NCI-H446 treated with DMSO at 0.1 percent for 48 hours (cell line): ENCODE results near the gene CNOT4.
A peak's percentile ranks its signal among the peaks of the same experiment; 100 is the strongest.
"Not testable (repeated sequence)": the region's sequence is repeated elsewhere in the genome, so short reads cannot be mapped to it uniquely, and the experiment has no call there.

Experiments used
- DNase-seq: peaks from one replicate; lab custom pipeline; 2025; lab: John Stamatoyannopoulos, UW

Gene CNOT4

DNA sequence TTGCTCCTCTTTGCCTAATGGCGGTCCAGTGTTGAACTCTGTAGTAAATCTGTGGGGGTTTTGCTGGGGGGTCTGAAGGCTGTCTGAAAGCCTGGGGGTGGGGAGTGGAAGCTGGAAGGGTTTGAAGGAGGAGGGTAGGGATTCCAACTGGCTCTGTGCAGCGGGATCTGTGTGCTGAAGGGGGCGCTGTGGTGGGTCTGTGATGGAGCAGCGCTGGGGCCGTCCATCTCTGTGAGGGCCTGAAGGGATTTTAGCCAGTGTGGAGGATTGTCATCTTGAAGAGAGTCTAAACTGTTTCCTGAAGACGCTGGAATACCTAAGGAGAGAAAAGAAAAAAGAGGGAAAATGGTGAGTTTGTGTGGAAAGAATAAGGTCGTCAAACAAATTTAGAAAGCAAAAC lies 147.0 kb downstream of the CNOT4 start:
- no peak for DNase-seq

DNA sequence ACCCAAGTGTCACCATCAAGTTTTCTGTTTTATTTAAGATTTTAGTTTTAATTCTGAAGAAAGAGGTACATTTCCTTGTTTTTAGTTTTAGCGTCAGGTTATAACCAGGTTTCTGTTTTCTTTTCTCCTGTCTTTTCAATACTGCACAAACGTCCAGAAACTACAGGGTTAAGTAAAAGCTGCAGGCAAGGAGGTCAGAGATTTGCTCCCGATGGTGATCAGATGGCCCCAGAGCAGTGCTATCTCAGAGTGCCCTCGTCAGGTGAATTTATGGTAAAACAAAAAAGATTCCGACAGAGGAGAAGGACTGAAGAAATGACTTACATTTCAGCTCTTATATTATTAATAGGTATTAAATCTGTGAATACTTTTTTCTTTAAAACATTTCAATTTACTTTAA lies 148.1 kb downstream of the CNOT4 start:
- no peak for DNase-seq

DNA sequence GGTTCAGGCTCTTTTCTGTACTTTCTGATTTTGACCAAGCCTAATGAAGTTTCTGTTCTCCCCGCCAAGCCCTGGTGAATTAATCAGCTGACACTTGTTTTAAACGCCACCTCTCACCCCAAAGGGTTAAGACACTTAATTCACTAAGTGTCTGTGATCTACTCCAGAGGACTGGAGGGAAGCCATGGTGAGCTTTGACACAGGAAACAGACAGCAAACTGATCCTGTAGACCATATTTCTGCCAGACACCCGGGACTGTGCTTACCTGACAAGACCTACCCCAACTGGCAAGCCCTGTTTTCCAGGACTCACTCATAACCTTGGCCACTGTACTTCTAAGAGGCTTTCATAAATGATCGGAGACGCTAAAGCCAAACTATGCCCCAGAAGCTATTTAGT lies 150.3 kb downstream of the CNOT4 start:
- no peak for DNase-seq

DNA sequence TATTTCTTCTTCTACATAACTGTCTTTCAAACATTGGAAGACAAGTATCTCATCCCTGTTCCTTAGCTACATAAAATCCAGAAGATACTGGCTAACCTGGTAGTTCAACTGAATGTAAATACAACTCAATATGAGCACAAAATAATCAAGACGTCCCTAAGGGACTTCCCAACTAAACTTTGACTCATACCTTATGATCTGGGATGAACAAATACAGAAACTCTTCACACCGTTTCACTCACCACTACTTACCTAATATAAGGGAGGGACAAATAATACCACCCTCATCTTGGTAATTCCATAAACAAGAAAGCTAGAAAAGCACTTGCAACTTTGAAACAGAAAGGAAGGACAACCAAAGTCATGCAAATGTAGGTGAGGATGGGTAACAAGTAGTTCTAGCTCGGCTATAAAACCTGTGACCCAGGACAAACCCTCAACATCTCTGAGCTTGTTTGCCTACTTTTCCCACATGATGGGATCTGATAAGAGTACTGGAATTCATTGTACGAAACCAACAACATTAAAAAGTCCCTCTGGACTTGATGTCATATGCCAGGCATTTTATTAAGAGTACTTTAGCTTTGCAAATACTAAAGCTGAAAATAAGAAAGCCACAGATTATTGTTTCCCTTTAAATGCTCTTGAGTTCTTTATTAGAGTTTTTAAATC lies 154.4 kb downstream of the CNOT4 start:
- DNase-seq, result no peak

DNA sequence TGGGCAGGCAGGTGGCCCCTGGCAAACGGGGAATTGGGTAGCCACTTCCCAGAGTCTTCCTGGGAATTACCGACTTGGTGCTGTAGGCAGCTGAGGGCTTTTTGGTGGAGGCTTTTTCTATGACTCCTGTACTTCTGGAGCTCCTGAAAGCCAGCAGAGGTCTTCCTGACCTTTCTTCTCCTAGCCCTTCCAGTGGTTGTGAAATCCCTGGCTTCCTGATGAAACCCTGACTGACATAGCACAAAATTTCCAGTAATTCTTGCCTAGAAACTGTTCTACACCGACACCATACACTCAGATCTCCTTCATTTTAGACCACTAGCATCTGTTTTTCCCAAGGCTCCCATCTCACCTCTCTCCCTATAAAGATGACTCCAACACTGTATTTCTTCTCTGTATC lies 156.1 kb downstream of the CNOT4 start:
- no peak for DNase-seq

DNA sequence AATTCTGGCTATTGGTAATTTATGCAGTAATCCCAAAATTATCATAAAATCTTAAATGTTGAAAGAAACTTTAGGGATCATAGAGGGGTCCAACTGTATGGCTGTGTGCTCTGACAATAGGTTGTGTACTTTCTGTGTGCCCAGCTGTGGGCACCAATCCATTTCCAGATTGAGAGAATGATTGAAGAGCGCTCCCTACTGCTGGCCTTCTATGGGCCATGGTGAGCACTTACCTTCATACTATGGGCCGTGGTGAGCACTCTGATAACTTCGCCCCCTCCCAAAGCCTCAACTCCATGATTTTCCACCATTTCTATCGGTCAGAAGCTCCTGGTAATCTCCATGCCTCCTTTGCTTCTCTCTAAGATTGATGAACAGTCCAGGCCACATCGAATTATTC lies 157.6 kb downstream of the CNOT4 start:
- DNase-seq, result no peak

DNA sequence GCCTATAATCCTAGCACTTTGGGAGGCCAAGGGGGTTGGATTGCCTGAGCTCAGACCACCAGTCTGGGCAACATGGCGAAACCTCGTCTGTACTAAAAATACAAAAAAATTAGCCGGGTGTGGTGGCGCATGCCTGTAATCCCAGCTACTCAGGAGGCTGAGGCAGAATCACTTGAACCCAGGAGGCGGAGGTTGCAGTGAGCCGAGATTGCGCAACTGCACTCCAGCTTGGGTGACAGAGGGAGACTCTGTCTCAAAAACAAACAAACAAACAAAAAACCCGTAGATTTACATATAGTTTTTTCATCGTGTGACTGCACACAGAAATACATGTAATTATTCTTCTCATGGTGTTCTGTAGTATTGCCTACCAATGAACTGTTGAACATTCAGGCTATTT lies 158.8 kb downstream of the CNOT4 start:
- not testable (repeated sequence) for DNase-seq

DNA sequence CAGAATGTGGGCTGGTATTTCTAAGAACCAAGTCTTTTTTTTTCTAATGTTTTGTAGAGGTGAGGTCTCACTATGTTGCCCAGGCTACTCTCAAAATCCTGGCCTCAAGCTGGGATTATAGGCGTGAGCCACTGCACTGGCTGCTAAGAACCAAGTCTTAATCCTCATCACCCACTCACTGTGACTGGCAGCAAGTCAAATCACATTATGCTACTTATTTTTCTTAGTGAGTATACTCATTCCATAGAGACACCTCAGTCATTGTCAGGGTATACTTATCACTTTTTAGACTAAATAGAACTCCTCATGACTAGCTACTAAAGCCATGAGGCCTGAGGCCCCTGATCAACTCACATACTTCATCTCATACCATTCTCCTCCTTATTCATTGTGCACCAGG lies 160.2 kb downstream of the CNOT4 start:
- no peak for DNase-seq

DNA sequence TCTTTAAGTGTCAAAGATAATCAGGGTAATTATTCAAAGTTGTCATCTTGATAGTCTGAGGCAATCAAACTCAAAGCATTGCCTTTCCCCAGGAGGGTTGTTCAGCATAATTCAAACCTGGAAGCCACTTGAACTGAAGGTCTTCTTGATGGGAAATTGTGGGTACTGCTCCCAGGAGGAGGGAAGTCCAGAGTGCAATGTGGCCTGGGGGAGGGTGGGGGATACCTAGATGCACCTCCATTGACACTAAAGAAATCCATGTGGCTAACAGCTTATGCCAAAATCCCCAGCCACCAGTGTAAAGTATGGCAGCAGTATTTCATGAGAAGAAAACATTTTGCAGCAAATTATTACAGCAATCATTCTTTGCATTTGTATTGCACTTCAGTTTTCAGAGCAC lies 161.4 kb downstream of the CNOT4 start:
- no peak for DNase-seq

DNA sequence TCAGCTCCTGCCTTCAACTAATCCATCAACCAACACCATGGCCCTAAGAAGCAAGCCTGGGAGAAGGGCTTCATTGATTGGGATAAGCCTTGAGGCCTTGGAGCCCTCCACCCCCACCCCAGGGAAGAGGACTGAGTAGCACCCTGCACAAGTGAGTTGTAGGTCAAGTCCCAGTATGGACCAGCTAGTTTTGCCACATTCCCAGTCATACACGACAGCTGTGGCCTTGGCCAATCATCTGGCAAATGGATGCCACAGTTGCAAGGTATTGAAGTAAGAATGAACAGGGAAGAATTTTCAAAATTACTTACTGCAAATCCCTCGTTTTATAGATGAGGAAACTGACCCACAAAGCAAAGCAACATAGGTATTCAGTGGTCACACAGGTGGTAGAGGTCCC lies 166.5 kb downstream of the CNOT4 start:
- no peak for DNase-seq

DNA sequence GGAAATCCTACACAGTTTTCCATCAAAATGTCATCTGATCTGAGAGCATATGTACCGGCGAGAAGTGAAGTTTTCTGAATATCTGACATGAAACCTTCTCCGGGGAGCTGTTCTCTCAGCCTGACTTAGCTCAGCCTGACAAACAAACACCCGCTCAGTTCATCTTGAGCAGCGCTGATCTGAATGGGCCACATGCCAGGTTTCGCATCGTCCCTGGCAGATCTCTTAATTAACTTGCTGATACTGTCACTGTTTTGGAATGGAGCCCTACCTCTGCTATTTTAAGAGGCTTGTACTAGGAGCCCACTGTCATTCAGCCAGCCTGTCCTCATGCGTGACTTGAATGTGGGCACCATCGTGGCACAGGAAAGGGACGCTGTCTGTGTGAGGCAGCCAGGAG lies 167.0 kb downstream of the CNOT4 start:
- peak; percentile 23 for DNase-seq

DNA sequence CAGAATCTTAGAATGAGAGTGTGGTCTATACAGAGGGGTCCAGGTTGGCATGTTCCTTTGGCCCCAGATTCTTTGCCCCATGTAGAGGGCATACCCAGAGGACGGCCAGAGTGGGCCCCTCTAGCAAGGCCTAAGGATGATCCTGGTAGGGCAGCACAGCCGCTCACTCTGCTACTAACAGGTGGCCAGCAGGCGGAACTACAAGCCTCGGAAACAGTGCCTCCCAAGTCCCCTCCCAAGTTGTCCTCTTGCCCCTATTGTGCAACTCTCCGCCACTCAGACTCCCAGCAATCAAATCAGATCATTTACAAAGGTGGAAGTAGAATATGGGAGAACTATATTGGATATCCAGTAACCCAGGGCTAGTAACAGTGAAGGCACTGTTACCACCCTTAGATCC lies 168.9 kb downstream of the CNOT4 start:
- DNase-seq, result no peak

DNA sequence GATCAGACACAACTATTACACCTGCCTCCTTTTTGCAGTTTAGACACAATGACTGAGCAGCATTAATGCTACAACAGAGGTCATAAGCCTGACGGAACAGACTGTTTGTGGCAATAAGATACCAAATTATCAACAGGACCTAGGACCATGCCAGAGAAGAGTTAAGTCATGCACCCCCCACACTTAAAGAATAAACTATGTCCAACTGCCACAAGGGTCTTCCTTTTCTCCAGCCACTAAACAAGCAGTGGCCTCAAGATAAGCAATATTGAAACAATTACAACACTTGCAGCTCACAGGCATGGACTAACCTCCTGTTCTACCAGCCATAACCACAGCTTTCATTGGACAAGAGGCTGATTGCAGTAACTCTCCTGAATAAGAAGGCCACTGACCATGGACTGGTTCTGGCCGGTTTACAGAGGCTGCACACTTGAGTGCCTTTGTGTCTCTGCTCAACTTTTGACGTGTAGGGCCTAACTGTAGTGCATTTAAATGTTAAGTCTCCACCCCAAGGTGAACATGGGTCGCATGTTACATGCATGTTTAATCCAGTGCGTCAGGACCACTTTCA lies 171.8 kb downstream of the CNOT4 start:
- no peak for DNase-seq

DNA sequence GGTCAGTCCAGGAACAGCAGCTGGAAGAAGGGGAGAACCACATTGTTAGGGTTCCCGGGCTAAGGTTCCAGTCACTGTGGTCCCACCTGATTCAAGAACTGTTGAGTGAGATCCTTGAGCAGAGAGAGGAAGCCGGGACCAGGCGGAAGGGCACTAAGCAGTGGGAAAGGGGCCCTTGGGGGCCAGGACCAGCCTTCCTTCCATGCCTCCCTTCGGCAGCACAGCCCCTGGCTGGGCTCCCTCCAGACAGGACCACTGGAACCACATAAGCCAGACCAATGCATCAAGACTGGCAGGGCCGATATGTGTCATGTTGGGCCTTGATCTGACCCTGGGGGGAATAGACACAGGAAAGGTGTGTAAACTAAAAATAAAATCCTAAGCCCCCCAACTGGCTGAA lies 172.4 kb downstream of the CNOT4 start:
- no peak for DNase-seq

DNA sequence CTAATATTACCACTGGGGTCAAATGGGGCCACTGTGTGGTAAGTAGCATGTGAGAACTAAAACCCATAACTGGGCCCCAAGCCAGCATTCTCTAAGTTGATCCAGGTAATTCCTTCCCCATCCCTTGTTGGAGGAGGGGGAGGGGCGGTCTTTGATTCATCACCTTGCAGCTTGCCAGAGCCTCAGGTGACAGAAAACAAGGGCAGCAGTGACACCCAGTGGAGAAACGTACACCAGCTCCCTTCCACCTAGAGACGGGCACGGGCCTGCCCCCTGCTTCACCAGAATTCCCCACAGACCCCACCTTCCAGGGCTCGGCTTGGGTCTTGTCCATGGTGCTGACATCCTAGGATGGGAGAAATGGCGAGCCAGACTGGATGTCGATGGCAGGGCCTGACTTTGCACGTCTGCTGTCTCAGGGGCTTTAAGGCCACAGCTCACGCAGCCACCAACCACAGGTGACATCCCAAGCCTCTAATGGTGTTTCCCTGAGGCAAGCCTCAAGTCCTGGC lies 174.2 kb downstream of the CNOT4 start:
- no peak for DNase-seq

DNA sequence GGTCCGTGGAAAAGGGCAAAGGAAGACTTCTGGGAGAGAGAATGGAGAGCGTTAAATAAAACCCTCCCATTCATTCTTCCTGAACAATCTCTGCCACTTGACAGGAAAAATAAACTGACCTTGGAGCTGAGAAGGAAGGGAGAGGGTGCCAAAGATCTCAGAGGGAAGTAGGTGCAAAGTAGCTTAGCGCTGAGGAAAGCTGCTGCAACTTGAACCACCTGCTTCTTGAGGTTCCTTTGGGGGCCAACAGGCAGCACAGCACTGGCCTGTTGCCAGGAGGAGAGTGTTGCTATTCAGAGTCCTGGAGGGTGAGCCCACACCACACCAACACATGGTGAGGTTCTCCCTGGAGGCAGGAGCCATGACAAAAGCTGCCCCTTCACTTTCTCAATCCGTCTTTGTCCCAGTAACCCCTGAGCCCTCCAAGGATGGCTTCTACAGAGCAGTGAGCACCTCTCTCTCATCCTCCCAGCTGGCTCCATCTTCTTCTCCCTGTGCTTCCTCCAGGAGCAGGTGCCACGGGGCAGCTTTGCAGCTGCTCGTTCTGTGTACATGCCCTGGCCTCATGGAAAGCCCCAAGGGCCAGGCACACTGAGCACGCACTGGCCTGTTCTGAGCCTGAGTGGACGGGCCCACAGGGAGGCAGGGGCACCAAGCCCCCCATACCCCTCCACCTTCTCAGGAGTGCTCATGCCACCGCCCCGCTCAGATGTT lies 174.9 kb downstream of the CNOT4 start:
- no peak for DNase-seq

DNA sequence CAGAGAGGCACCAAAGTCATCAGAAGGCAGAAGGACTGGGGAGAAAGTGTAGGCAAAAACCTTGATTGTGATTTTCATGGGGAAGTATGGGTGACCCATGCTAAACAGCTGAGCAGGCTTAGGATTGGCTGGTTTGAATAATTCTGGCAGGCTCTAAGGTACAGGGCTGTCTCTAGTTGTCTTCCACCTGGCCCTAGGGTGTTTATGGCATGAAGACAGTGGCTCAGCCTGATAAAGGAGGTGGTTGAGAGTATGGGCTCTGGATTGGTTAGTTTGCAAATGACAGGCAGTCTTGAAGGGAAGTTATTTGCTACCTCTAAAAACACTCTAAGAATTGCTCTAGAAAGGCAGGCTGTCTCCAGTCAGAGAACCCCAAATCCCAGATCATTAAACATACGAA lies 176.0 kb downstream of the CNOT4 start:
- DNase-seq, result no peak

DNA sequence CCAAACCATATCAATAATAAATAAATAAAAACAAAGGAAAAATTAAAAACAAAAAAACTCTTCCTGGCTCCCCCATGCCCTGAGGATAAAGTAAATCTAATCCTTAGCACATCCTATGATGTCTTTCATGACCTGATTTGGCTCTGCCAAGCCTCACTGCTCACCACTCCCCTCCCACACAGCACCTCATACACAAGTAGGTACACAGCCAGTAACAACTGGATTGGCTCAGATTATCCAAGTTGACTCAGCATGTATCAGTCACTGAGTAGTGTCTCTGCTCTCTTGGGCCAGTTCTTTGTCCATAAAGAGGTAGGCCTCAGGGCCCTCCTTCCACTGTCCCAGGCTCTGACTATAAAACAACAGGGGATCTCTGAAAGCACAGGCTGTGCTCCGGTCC lies 176.7 kb downstream of the CNOT4 start:
- no peak for DNase-seq

DNA sequence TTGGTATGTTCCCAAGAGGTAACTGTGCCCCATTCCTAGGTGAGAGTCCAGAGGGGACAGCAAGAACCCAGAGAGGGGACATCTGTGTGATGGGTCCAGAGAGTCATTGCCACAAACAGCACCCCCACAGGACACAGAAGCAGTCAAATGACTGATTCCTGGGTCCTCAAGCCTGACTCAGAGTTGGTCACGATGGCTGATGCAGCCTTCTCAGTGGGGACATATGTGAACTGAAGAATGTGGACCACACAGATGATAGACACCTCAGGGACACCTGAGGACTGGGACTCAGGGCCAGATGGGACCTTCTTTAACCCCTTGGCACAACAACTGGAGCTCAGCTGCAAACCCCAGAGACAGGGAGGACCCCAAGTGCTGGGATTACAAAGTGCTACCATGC lies 179.8 kb downstream of the CNOT4 start:
- no peak for DNase-seq

DNA sequence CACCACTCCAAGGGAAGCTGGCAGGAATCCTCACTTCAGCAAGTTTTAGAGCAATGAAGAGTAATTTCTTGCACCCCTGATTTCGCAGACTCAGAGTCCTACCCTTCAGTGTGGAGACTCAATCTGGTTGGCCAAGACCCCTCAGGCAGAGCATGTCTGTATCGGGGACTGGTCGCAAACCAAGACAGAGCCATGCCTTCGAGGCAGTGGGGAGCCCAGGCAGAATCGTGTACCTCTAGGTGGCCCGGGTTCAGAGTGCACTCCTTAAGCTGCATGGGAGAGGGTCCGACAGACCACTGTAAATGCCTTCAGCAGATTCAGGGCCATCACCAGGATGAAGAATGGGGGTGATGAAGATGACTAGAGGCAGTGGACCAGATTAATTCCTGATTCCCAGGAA lies 181.4 kb downstream of the CNOT4 start:
- DNase-seq, result no peak

DNA sequence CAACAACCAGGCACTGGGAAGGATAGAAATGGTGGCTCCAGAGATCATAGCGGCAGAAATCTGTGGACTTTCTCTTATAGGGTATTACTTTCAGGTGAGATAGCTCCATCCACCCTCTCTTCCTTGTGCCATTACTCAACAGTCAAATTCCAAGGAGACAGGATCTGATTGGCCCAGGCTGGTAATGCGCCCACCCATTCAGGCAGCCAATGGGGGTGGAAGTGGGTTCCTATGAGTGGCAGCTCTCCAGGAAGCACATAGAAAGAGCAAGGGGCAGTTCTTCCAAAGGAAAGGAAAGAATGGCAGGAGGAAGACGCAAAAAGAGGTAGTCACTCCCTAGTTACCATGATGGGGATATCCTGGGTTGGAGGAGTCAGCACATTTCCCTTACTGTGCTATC lies 181.8 kb downstream of the CNOT4 start:
- no peak for DNase-seq

DNA sequence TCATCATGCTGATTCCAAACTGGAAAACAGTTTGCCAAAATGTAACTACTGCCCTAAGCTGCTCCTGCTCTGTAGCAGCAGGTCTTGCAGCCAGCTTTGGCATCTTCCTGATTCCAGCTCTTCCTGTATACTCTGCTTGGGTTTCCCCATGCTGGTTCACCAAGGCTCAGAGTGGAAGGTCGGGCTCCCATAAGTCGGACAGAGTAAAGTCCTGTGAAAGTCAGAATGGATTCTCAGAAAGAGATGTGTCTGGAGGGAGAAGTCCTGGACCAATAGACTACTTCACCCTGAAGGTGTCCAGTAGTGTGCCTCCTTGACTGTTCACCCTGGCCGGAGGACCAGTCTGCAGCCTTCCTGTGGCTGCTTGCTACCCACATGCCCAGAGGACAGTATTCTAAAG lies 182.4 kb downstream of the CNOT4 start:
- no peak for DNase-seq

DNA sequence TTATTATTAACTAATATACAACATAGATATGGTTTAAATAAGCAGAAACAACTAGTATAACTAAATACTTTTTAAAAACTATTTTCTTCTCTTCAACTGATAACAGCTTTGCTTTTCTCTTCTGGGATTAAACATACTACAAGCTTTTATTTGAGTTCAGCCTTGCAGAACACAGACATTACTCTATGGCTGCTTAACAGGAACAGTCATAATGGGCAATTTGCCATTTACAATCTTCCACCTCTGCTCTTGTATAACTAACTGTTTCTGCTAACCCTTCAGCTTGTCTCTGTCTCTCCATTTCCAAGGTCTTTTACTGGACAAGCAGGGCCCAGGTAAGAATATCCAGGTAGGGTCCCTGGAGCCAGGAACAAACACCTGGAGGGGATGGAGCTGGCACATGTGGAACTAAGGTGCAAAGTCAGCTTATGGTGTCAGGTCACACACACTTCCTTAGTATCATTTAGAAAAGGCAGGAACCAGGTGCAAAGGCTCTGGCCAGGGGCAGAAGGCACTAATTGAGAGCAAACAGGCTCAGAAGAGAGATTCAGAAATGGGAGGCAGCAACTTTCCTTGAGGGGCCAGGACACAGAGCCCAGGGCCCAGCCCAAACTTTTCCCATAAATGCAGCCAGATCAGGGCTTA lies 183.1 kb downstream of the CNOT4 start:
- DNase-seq, result peak; percentile 11
